Glomerular endothelial cell (primary cell): ENCODE data around the gene KAT8. TPM values are rescaled to one million over a fixed set of nuclear protein-coding genes. Genes with fewer than 3 reads are reported as not detected.
"Not testable (repeated sequence)": the region's sequence is repeated elsewhere in the genome, so short reads cannot be mapped to it uniquely, and the experiment has no call there.

Experiments used
- DNase-seq: peaks from one replicate; pipeline ENCODE4 v3.0.0-alpha.2; 2011; ENCODE audit warnings: low read depth, low spot score; ENCODE audit errors: extremely low read depth
- total RNA-seq: library from RNA; depleted of rRNA; stranded (reverse); fragments of >200 nt; gene quantifications from 2 replicates; pipeline ENCODE4 v1.2.3, GENCODE V29; 2015

Gene KAT8
- total RNA-seq, 1 donor from 2014 or later, result 29.1 TPM

DNA sequence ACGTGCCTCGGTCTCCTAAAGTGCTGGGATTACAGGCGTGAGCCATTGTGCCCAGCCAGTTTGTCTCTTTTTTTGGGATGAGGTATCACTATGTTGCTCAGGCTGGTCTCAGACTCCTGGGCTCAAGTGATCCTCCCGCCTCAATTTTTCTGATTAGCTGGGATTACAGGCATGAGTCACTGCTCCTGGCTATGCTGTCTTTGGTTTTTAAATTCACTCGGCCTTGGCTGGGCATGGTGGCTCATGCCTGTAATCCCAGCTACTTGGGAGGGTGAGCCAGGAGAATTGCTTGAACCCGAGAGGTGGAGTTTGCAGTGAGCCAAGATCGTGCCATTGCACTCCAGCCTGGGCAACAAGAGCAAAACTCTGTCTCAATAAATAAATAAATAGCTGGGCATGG is 27.0 kb downstream of the KAT8 start:
- DNase-seq, result not testable (repeated sequence)

GRCh38 chr16:31145398-31145990 is 28.0 kb downstream of the KAT8 start:
- no peak for DNase-seq

- no peak for DNase-seq
Observed at GRCh38 chr16:31147574-31147973, 30.1 kb downstream of the KAT8 start.

- DNase-seq, result no peak
Observed at GRCh38 chr16:31148281-31148728, 30.8 kb downstream of the KAT8 start.

DNA sequence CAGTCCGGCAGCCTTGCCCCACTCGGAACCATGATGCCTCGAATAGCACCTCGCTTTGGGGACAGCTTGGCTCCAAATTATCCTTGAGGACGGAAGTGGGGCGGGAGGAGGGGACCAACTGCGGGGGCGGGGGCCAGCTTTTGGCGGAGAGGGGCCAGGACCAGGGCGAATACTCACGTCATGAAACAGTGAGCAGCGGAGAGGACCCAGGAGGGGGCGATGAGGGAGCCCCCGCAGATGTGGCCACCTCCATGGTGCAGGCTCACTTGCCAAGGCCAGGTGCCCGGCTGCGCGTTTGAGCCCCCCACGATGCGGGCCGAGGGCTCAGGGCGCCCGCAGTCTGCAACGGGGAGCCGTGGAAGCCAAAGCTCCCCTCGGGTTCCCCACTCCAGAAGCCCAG is 31.4 kb downstream of the KAT8 start:
- no peak for DNase-seq

- DNase-seq, result no peak
Observed at GRCh38 chr16:31149332-31149731, 31.9 kb downstream of the KAT8 start.

DNA sequence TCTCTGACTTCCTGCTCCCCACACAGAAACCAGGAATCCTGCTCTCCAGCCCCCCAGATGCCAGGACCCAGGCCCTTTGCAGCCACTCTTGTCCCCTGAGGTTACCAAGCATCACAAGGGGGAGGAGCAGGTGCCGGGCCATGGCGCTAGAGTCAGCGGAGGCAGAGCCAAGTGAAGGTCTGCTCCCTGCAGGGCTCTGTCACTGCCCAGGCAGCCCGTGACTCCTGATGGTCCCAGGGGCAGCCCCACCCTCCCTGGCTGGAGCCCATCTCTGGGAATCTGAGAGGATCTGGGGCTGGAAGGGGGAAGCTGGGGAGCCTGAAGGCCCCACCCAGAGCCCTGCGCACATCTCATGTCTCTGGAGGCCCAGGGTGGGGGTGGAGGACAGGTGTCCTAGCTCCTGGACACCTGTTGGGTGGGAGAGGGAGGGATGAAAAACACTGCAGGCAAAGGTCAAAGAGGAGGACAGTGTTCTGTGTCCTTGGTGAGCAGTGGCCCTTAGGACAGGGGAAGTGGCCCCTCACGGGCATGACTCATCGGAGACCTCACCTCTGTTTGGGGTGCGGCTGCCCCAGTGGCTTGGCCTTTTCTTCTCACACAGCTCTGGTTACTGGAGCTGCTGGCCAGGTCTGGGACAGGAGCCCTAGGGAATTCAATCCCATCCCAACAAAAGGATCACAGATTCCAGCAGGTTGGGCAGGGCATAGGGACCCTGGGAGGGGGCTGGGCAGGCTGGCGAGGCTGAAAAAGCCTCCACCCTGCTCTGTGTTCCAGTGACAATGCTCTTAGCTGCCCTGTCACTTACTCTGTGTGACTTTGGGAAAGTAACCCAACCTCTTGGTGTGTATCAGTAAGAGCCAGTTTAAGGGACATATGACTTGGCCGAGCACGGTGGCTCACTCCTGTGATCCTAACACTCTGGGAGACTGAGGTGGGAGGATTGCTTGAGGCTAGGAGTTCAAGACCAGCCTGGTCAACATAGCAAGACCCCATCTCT is 32.7 kb downstream of the KAT8 start, which contains the start of gene PRSS36:
Gene PRSS36, minus strand, starts transcription at position 173 of the 997 bp plus-strand sequence. Its CDS starts 31 bp downstream, at position 142.
- DNase-seq, result no peak

- not testable (repeated sequence) for DNase-seq
Observed at GRCh38 chr16:31150976-31151375, 33.5 kb downstream of the KAT8 start.

DNA sequence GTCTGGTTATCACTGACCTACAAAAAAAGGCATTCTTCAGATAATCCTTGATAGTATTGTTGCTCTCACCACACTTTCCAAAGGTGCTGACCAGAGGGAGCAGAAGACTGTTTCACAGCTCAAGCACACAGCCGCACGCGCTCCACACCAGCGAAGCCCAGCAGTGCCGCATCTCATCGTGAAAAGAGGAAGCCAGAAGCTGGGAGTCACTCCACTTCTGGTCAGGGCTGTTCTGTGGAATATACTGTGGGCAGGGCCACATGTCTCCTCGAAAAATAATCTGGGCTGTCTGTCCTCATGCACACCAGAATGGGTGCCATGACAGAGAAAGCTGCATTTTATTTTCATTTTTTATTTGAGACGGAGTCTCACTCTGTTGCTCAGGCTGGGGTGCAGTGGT is 39.7 kb downstream of the KAT8 start:
- DNase-seq, result no peak

GRCh38 chr16:31167315-31167714 is 49.9 kb downstream of the KAT8 start:
- DNase-seq, result no peak

DNA sequence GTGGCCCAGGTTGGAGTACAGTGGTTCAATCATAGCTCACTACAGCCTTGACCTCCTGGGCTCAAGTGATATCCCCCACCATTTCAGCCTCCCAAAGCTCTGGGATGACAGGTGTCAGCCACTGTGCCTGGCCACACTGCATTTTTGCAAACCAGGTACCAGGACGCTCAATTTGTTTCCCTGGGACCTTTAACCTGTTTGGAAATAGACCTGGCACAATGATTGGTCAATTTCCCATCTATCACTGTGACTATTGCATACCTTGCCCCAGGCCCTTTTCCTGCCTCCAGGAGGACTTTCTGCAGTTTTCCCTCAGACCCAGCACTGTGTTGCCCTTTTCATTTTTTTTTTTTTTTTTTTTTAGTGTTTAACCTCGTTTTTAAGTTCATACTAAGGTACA is 51.4 kb downstream of the KAT8 start:
- DNase-seq, result no peak

DNA sequence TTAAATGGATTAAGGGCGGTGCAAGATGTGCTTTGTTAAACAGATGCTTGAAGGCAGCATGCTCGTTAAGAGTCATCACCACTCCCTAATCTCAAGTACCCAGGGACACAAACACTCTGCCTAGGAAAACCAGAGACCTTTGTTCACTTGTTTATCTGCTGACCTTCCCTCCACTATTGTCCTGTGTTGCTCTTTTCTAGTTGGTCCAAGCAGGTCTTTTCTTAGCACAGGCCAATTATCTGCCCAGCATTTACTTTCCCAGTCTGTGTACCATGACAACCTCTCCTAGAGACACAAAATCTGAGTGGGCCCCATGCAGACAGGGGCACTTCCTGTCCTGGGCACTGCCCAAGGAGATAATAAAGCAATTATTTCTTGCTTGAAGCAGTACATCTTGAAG is 52.6 kb downstream of the KAT8 start:
- DNase-seq, result not testable (repeated sequence)

DNA sequence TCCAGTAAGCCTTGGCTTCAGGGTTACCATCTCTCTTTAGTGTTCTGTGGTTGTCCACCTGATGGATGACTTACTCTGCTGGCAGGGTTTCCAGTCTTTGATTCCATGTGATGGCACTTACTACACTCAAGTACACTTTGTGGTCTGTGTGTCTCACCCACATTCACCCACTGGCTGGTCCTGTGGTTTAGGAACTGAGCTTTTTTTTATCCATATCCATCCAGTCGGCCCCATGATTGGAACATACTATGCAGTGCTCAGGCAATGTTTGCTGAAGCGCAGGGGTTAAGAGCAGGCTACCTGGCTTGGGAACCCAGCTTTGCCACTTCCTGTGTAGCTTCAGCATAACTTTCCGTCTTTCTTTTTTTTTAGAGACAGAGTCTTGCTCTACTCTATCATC is 59.7 kb downstream of the KAT8 start:
- DNase-seq, result no peak

GRCh38 chr16:31179219-31179746 is 61.8 kb downstream of the KAT8 start:
- no peak for DNase-seq

GRCh38 chr16:31179747-31180459 is 62.4 kb downstream of the KAT8 start, which contains the start of gene FUS:
FUS (plus strand) TSS chr16:31180139; CDS start chr16:31180215, 76 bp downstream.
- peak; percentile 52 for DNase-seq

Other genes with a start within 250 kb of the KAT8 start
- 44.5 and 54.5 TPM in 2 replicates for gene BCL7C, start 223.6 kb upstream of the KAT8 start, total RNA-seq
- gene CTF1, start 221.1 kb upstream of the KAT8 start, total RNA-seq, result 0.19 and 0.53 TPM in 2 replicates
- gene FBXL19, start 194.1 kb upstream of the KAT8 start, total RNA-seq, result 29.5 and 29.9 TPM in 2 replicates
- gene ORAI3, start 168.6 kb upstream of the KAT8 start, total RNA-seq, result 40.0 and 47.3 TPM in 2 replicates
- 12.5 and 24.6 TPM in 2 replicates for gene SETD1A, start 159.9 kb upstream of the KAT8 start, total RNA-seq
- gene HSD3B7, start 132.5 kb upstream of the KAT8 start, total RNA-seq, result 7.8 and 12.7 TPM in 2 replicates
- gene STX1B, start 107.0 kb upstream of the KAT8 start, total RNA-seq, result 0.41 and 2.6 TPM in 2 replicates
- gene STX4, start 84.1 kb upstream of the KAT8 start, total RNA-seq, result 36.4 and 44.7 TPM in 2 replicates
- gene ZNF668, start 43.4 kb upstream of the KAT8 start, total RNA-seq, result 13.8 and 16.3 TPM in 2 replicates
- 17.6 and 22.1 TPM in 2 replicates for gene ZNF646, start 43.2 kb upstream of the KAT8 start, total RNA-seq
- 0.68 and 4.8 TPM in 2 replicates for gene PRSS53, start 28.7 kb upstream of the KAT8 start, total RNA-seq
- gene VKORC1, start 22.9 kb upstream of the KAT8 start, total RNA-seq, result 162 and 167 TPM in 2 replicates
- gene BCKDK, start 9.3 kb upstream of the KAT8 start, total RNA-seq, result 67.5 and 73.5 TPM in 2 replicates
- 0.12 and 1.5 TPM in 2 replicates for gene PRSS8, start 18.1 kb downstream of the KAT8 start, total RNA-seq
- gene PRSS36, start 32.4 kb downstream of the KAT8 start, total RNA-seq, result 0.10 TPM in 1 of 2 replicates, not detected in the other
- 66.1 and 107 TPM in 2 replicates for gene FUS, start 62.5 kb downstream of the KAT8 start, total RNA-seq
- 32.2 and 33.1 TPM in 2 replicates for gene PYCARD, start 85.1 kb downstream of the KAT8 start, total RNA-seq
- gene TRIM72, start 96.5 kb downstream of the KAT8 start, total RNA-seq, result not detected in 2 replicates
- gene PYDC1, start 99.5 kb downstream of the KAT8 start, total RNA-seq, result not detected in 2 replicates
- 0.10 and 0.12 TPM in 2 replicates for gene ITGAM, start 142.3 kb downstream of the KAT8 start, total RNA-seq
- 0.23 and 0.63 TPM in 2 replicates for gene ITGAX, start 237.5 kb downstream of the KAT8 start, total RNA-seq